ENCODE data around the gene RANBP1.

DNA sequence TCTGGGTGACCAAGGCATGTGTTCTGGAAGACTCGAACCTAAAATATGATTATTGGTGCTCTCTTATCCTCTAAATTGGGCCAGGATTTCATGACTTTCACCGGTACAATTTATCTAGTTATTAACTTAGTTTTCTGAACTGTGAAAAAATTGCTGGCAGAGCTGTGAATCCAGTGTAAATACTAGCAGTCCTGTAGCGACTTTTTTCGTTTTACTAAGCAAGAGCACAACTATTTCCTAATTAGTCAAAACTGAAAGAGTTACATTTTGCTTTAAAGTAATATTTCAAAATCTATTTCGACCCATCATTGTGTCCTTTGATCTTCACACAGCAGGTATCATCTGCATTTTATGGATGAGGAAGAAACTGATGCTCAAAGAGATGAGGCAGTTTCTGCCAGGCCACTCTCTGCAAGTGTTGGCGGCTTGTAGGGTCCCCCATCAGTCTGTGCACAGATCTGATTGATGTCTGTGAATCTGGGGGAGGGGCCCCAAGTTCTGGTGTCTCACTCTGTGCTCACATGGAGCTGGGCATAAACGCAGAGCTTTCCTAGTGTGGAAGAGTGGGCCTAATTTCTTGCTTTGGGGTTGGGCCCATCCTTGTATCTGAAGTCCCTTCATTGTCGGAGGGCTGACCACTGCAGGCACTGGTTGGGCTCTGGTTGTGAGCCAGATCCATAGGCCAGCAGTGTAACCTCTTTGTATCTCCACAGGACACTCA lies 2.6 kb downstream of the RANBP1 start:
- TF ChIP-seq, protein P1, sequence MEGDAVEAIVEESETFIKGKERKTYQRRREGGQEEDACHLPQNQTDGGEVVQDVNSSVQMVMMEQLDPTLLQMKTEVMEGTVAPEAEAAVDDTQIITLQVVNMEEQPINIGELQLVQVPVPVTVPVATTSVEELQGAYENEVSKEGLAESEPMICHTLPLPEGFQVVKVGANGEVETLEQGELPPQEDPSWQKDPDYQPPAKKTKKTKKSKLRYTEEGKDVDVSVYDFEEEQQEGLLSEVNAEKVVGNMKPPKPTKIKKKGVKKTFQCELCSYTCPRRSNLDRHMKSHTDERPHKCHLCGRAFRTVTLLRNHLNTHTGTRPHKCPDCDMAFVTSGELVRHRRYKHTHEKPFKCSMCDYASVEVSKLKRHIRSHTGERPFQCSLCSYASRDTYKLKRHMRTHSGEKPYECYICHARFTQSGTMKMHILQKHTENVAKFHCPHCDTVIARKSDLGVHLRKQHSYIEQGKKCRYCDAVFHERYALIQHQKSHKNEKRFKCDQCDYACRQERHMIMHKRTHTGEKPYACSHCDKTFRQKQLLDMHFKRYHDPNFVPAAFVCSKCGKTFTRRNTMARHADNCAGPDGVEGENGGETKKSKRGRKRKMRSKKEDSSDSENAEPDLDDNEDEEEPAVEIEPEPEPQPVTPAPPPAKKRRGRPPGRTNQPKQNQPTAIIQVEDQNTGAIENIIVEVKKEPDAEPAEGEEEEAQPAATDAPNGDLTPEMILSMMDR (optimal IDR thresholded peaks at IDR 0.05 in 1 of 3, IDR thresholded peaks at IDR 0.05 in 1 of 3, conservative IDR thresholded peaks at IDR 0.05 in 1 of 3; ENCODE audit: extremely low read depth in 1 of 3, insufficient read depth in 2 of 3, low read length in 3 of 3) = no peak
- TF ChIP-seq EZH2 (IDR thresholded peaks at IDR 0.05; ENCODE audit: low read length) = no peak

Measured in keratinocyte (primary cell).